H9 (cell line): ENCODE data around the gene MRPS27. TPM values are rescaled to one million over a fixed set of nuclear protein-coding genes. Genes with fewer than 3 reads are reported as not detected.
A peak's percentile ranks its signal among the peaks of the same experiment; 100 is the strongest.

Experiments used
- DNase-seq: peaks from one replicate; pipeline ENCODE4 v3.0.0-alpha.2; 2017
- H2AFZ ChIP-seq: one replicate; pipeline ENCODE4 v1.6.1; 2013; ENCODE audit warnings: mild to moderate bottlenecking, low read length, control low read depth, moderate library complexity
- H2AK5ac ChIP-seq: 2 replicates; pipeline ENCODE4 v1.6.1; 2013; ENCODE audit warnings: low read length, control low read depth, mixed read lengths; ENCODE audit not compliant: insufficient read length
- H2BK120ac ChIP-seq: one replicate; pipeline ENCODE4 v1.6.1; 2013; ENCODE audit warnings: low read depth, mild to moderate bottlenecking, low read length, control low read depth, inconsistent platforms; ENCODE audit not compliant: poor library complexity, severe bottlenecking
- H2BK12ac ChIP-seq: 2 replicates; pipeline ENCODE4 v1.6.1; 2013; ENCODE audit warnings: low read length, control low read depth, mixed read lengths, low read depth; ENCODE audit not compliant: insufficient read length
- H2BK15ac ChIP-seq: 2 replicates; pipeline ENCODE4 v1.6.1; 2013; ENCODE audit warnings: low read depth, low read length, control low read depth
- H2BK20ac ChIP-seq: one replicate; pipeline ENCODE4 v1.6.1; 2013; ENCODE audit warnings: low read depth, mild to moderate bottlenecking, low read length, control low read depth, inconsistent platforms; ENCODE audit not compliant: poor library complexity, severe bottlenecking
- H2BK5ac ChIP-seq: 2 replicates; pipeline ENCODE4 v1.6.1; 2013; ENCODE audit warnings: low read length, control low read depth, mixed read lengths; ENCODE audit not compliant: insufficient read length
- H3K14ac ChIP-seq: 2 replicates; pipeline ENCODE4 v1.6.1; 2013; ENCODE audit warnings: low read length, control low read depth; ENCODE audit not compliant: insufficient read depth
- H3K18ac ChIP-seq: 2 replicates; pipeline ENCODE4 v1.6.1; 2013; ENCODE audit warnings: low read depth, mild to moderate bottlenecking, mixed read lengths, low read length, control low read depth; ENCODE audit not compliant: insufficient read length
- H3K23ac ChIP-seq: 2 replicates; pipeline ENCODE4 v1.6.1; 2013; ENCODE audit warnings: low read length, control low read depth, mixed read lengths, low read depth; ENCODE audit not compliant: insufficient read length
- H3K23me2 ChIP-seq: 2 replicates; pipeline ENCODE4 v1.6.1; 2013; ENCODE audit warnings: low read depth, mild to moderate bottlenecking, mixed read lengths, low read length, control low read depth; ENCODE audit not compliant: insufficient read length, poor library complexity, severe bottlenecking
- H3K27ac ChIP-seq: 2 replicates; pipeline ENCODE4 v1.5.1; 2013; ENCODE audit warnings: low read length, control low read depth, mixed read lengths, low read depth; ENCODE audit not compliant: insufficient read length
- H3K27me3 ChIP-seq: 2 replicates; pipeline ENCODE4 v1.6.1; 2013; ENCODE audit warnings: low read length, control low read depth, inconsistent platforms; ENCODE audit not compliant: insufficient read depth
- H3K4ac ChIP-seq: 2 replicates; pipeline ENCODE4 v1.6.1; 2013; ENCODE audit warnings: low read depth, mild to moderate bottlenecking, control low read depth, inconsistent platforms, low read length, moderate library complexity
- H3K4me1 ChIP-seq: 2 replicates; pipeline ENCODE4 v1.6.1; 2013; ENCODE audit warnings: low read length, control low read depth, inconsistent platforms; ENCODE audit not compliant: insufficient read depth
- H3K4me2 ChIP-seq: 2 replicates; pipeline ENCODE4 v1.6.1; 2013; ENCODE audit warnings: low read length, control low read depth, mixed read lengths; ENCODE audit not compliant: insufficient read length, insufficient read depth
- H3K56ac ChIP-seq: 2 replicates; pipeline ENCODE4 v1.6.1; 2013; ENCODE audit warnings: low read depth, mild to moderate bottlenecking, mixed read lengths, low read length, control low read depth; ENCODE audit not compliant: insufficient read length
- H3K79me1 ChIP-seq: 2 replicates; pipeline ENCODE4 v1.6.1; 2013; ENCODE audit warnings: low read depth, mild to moderate bottlenecking, moderate library complexity, low read length, control low read depth, inconsistent platforms; ENCODE audit not compliant: insufficient read depth, poor library complexity, severe bottlenecking
- H3K79me2 ChIP-seq: 2 replicates; pipeline ENCODE4 v1.6.1; 2013; ENCODE audit warnings: low read length, control low read depth, inconsistent platforms; ENCODE audit not compliant: insufficient read depth
- H3K9ac ChIP-seq: 2 replicates; pipeline ENCODE4 v1.6.1; 2013; ENCODE audit warnings: low read length, control low read depth, mixed read lengths; ENCODE audit not compliant: insufficient read length; ENCODE audit errors: extremely low read depth
- H3K9me3 ChIP-seq: one replicate; pipeline ENCODE4 v1.6.1; 2013; ENCODE audit warnings: low read depth, low read length, inconsistent platforms; ENCODE audit not compliant: control insufficient read depth
- H3T11ph ChIP-seq: one replicate; pipeline ENCODE4 v1.6.1; 2013; ENCODE audit warnings: mild to moderate bottlenecking, low read length, control low read depth, inconsistent platforms
- H4K20me1 ChIP-seq: one replicate; pipeline ENCODE4 v1.6.1; 2013; ENCODE audit not compliant: control insufficient read depth, insufficient read length, insufficient read depth
- H4K5ac ChIP-seq: 2 replicates; pipeline ENCODE4 v1.6.1; 2013; ENCODE audit warnings: low read depth, mild to moderate bottlenecking, mixed read lengths, low read length, control low read depth; ENCODE audit not compliant: insufficient read length
- H4K8ac ChIP-seq: replicated peaks from 2 replicates; pipeline ENCODE4 v1.6.1; 2013; ENCODE audit warnings: low read length, control low read depth, mixed read lengths, low read depth; ENCODE audit not compliant: insufficient read length
- H4K91ac ChIP-seq: 2 replicates; pipeline ENCODE4 v1.6.1; 2013; ENCODE audit warnings: low read depth, mild to moderate bottlenecking, moderate library complexity, mixed read lengths, low read length, control low read depth; ENCODE audit not compliant: insufficient read length
- H3K27ac Mint-ChIP-seq, 3 experiments: 2 replicates in 2 of 3; 3 replicates in 1 of 3; pipeline ENCODE4 v1.8.0; 2020 to 2021; ENCODE audit warnings: mixed read lengths in 3 of 3, mild to moderate bottlenecking in 1 of 3, moderate library complexity in 1 of 3
- H3K27me3 Mint-ChIP-seq: 2 replicates; pipeline ENCODE4 v1.8.0; 2021; ENCODE audit warnings: low read depth, mild to moderate bottlenecking, moderate library complexity, mixed read lengths
- H3K36me3 Mint-ChIP-seq, 3 experiments: 2 replicates in 2 of 3; 3 replicates in 1 of 3; pipeline ENCODE4 v1.8.0; 2020 to 2021; ENCODE audit warnings: low read depth in 3 of 3, mixed read lengths in 3 of 3; ENCODE audit not compliant: insufficient read depth in 1 of 3
- H3K4me1 Mint-ChIP-seq, 2 experiments: 2 replicates each; pipeline ENCODE4 v1.8.0; 2020; ENCODE audit warnings: mixed read lengths in 2 of 2
- H3K4me3 Mint-ChIP-seq, 2 experiments: 2 replicates in 1 of 2; 3 replicates in 1 of 2; pipeline ENCODE4 v1.8.0; 2020 to 2021; ENCODE audit warnings: mild to moderate bottlenecking in 2 of 2, mixed read lengths in 2 of 2, moderate library complexity in 1 of 2
- H3K9me3 Mint-ChIP-seq, 2 experiments: 2 replicates in 1 of 2; 3 replicates in 1 of 2; pipeline ENCODE4 v1.8.0; 2020; ENCODE audit warnings: mild to moderate bottlenecking in 2 of 2, mixed read lengths in 2 of 2, moderate library complexity in 1 of 2
- WGBS: extraction: QIAGEN DNeasy Blood & Tissue Kit; methylation state at CpG from one replicate; pipeline ENCODE4 v1.1.7; 2013; ENCODE audit warnings: missing lambda C conversion rate, low lambda C conversion rate, mixed read lengths; ENCODE audit not compliant: insufficient read length; ENCODE audit errors: extremely low coverage; 5-methylcytosine and 5-hydroxymethylcytosine counted together
- total RNA-seq: library from RNA; stranded (reverse); gene quantifications from 2 replicates; pipeline ENCODE4 v1.2.1, GENCODE V29; 2021
- TF ChIP-seq, protein P1 (sequence below): fragments of 200-600 bp; sonication (generic); conservative IDR thresholded peaks from 3 replicates; pipeline ENCODE4 v1.8.0; 2021; ENCODE audit warnings: antibody characterized with exemption, mild to moderate bottlenecking

Gene MRPS27
- total RNA-seq, 1 experiment from 2014 or later, result 83.3 TPM

DNA sequence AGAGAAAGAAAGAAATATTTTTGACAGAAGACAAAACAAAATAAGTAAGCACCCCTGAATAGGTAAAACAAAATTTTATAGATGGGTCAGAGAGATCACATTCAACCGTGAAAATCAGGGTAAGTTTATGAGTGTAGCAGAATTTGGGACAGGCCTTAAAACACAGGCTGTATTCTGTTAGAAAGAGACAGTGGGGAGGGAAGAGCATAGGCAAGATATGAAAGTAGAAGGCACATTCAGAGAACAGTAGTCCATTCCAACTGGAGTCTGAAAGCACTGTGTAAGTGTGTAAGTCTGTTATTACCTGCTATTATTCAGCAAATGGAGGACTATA is 38.6 kb downstream of the MRPS27 start:
- H3K9me3 Mint-ChIP-seq, result peaks cover 0 to 5% of the 10 kb centered on the region in 2 experiments; a peak in 2 of 5 replicates
- H2BK120ac ChIP-seq, result no peak overlapping the region
- H4K91ac ChIP-seq, result no peak overlapping the region
- H2BK20ac ChIP-seq, result no peak overlapping the region
- H2BK5ac ChIP-seq, result no peak overlapping the region
- no peak for DNase-seq
- no peak overlapping the region for H2AFZ ChIP-seq
- TF ChIP-seq, protein P1, sequence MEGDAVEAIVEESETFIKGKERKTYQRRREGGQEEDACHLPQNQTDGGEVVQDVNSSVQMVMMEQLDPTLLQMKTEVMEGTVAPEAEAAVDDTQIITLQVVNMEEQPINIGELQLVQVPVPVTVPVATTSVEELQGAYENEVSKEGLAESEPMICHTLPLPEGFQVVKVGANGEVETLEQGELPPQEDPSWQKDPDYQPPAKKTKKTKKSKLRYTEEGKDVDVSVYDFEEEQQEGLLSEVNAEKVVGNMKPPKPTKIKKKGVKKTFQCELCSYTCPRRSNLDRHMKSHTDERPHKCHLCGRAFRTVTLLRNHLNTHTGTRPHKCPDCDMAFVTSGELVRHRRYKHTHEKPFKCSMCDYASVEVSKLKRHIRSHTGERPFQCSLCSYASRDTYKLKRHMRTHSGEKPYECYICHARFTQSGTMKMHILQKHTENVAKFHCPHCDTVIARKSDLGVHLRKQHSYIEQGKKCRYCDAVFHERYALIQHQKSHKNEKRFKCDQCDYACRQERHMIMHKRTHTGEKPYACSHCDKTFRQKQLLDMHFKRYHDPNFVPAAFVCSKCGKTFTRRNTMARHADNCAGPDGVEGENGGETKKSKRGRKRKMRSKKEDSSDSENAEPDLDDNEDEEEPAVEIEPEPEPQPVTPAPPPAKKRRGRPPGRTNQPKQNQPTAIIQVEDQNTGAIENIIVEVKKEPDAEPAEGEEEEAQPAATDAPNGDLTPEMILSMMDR, result no peak
- WGBS, result no CpG with 5 or more reads among the region's 1 CpG
- no peak overlapping the region for H3K56ac ChIP-seq
- H3K4me1 ChIP-seq, result no peaks in the 10 kb centered on the region
- peak overlapping the region in 1 of 3 experiments; percentile 23; a peak in 1 of 7 replicates for H3K27ac Mint-ChIP-seq
- H3K23me2 ChIP-seq, result no peaks in the 10 kb centered on the region
- no peak overlapping the region for H3K4me2 ChIP-seq
- H2BK15ac ChIP-seq, result no peak overlapping the region
- no peak overlapping the region for H4K5ac ChIP-seq
- no peaks in the 10 kb centered on the region for H3K27me3 ChIP-seq
- H4K20me1 ChIP-seq, result no peaks in the 10 kb centered on the region
- H4K8ac ChIP-seq, result no peak overlapping the region
- no peak overlapping the region for H3K23ac ChIP-seq
- no peaks in the 10 kb centered on the region for H3K27me3 Mint-ChIP-seq
- H2BK12ac ChIP-seq, result no peak overlapping the region
- H3K18ac ChIP-seq, result no peak overlapping the region
- H3K9ac ChIP-seq, result no peak overlapping the region
- no peaks in the 10 kb centered on the region for H3K9me3 ChIP-seq
- H3K14ac ChIP-seq, result no peak overlapping the region
- no peak overlapping the region for H3K4me3 Mint-ChIP-seq
- no peak overlapping the region for H3K4ac ChIP-seq
- H3K4me1 Mint-ChIP-seq, result peaks cover 0 to under 1% of the 10 kb centered on the region in 2 experiments; a peak in 1 of 4 replicates
- peaks cover 16 to 29% (median 17%) of the 10 kb centered on the region in 3 experiments for H3K36me3 Mint-ChIP-seq
- no peaks in the 10 kb centered on the region for H3K79me2 ChIP-seq
- H3K27ac ChIP-seq, result no peak overlapping the region
- H3K79me1 ChIP-seq, result no peaks in the 10 kb centered on the region
- no peak overlapping the region for H2AK5ac ChIP-seq
- no peak overlapping the region for H3T11ph ChIP-seq
